ENCODE data around the gene ZC3H4.

ZC3H4 gene

DNA sequence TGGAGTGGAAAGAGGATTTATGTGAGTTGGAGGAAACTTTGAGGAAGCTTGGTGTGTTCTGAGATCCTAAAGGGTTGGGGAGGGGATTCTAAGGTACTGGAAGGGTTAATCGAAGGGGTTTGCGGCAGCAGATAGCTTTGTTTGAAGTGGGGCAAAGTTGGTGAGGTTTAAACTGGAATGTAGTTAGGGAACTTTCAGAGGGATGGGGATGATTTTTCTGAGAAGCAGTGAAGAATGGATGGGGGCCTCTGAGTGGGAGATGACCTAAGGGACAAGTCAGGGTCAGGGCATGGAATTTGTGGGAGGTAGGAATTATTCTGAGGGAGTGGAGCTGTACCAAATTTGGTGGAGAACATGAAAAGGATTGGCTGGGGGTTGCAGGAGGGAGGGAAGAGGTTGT, 21.0 kb upstream of the ZC3H4 start:
- no peak for DNase-seq (ENCODE audit: low read depth in 2 of 2, low spot score in 1 of 2)

DNA sequence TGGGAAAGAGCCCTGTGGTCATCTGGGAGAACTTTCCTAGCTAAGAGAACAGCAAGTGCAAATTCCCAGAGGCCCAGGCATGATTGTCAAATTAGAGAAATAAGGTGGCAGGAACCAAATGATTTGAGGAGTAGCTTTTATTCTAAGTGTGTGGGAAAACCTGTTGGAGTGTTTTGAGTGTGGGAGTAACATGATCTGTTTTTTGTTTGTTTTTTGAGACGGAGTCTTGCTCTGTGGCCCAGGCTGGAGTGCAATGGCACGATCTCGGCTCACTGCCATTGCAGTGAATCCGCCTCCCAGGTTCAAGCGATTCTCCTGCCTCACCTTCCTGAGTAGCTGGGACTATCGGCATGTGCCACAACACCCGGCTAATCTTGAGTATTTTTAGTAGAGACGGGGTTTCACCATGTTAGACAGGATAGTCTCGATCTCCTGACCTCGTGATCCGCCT, 19.5 kb upstream of the ZC3H4 start:
- DNase-seq (ENCODE audit: low read depth in 2 of 2, low spot score in 1 of 2): no peak

DNA sequence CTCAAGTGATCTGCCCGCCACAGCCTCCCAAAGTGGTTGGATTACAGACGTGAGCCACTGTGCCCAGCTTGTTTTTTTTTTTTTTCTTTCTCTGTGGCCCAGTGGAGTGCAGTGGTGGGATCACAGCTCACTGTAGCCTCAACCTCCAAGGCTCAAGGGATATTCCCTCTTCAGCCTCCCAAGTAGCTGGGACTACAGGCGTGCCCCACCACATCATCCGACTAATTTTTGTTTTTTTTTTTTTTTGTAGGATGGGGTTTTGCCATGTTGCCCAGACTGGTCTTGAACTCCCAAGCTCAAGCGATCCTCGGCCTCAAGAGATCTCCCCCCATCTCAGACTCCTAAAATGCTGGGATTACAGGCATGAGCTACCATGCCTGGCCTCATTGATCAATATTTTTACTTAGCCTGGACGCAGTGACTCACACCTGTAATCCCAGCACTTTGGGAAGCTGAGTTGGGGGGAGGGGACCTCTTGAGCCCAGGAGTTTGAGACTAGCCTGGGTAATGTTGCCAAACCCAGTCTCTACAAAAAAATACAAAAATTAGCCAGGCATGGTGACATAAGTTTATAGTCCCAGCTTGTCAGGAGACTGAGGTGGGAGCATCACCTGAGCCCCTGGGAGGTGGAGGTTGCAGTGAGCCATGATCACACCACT, 18.7 kb upstream of the ZC3H4 start:
- DNase-seq (ENCODE audit: low read depth in 2 of 2, low spot score in 1 of 2): no peak

DNA sequence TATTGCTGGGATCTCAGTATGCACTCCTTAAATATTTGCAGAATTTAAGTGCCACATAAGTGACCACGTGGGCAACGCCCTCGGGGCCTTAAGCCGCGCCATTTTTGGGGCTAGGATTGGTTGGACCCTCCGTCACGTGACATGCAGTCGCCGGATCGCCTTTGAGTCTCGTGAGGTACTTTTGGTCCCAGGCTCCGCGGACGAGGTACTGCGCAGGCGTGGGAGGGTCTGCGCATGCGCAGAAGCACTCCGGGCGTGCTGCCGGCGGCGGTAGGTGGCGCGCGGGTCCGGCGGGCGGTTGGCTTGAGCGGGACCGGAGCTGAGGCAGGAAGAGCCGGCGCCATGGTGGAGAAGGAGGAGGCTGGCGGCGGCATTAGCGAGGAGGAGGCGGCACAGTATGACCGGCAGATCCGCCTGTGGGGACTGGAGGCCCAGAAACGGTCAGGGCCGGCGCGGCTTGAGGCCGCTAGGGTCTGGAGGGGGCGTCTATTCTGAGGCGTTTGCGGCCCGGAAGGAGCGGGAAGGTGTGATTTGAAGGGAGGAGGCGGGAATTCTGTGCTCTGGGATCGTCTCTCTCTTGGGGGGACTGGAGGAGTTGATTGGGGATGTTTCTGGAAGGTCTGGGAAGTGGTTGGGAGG, 17.1 kb upstream of the ZC3H4 start, which contains the start of gene SAE1:
Gene SAE1, plus strand, starts transcription at position 247 of the 639 bp plus-strand sequence. Its CDS starts 96 bp downstream, at position 343.
- DNase-seq (ENCODE audit: low read depth in 2 of 2, low spot score in 1 of 2): peak; percentile 81 to 82

DNA sequence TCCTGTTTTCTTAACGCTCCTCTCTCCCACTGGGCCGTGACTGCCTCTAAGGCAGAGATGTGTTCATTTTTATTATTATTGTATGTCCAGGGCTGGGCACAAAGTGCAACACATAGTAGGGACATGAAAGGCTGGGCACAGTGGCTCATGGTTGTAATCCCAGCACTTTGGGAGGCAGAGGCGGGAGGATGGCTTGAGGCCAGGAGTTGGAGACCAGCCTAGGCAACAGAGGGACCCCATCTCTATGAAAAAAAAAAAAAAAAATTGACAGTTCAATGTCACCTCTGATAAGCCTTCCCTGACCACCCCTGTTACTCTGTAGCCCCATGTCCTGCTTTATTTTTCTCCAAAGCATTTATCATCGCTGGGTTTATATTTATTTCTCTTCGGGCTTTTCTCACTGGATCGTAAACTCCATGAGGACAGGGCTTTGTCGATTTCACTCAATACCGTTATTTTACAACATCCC, 16.6 kb upstream of the ZC3H4 start:
- no peak for DNase-seq (ENCODE audit: low read depth in 2 of 2, low spot score in 1 of 2)

DNA sequence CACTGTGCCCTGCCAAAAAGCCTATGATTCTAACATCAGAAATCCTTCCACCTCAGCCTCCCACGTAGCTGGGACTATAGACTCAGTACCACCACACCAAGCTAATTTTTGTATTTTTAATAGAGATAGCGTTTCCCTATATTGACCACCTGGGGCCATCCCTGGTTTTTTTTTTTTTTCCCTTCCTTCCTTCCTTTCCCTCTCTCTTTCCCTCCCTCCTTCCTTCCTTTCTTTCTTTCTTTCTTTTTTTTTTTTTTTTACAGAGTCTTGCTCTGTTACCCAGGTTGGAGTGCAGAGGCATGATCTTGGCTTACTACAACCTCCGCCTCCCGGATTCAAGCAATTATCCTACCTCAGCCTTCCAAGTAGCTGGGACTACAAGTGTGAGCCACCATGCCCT, 16.0 kb upstream of the ZC3H4 start:
- DNase-seq (ENCODE audit: low read depth in 2 of 2, low spot score in 1 of 2): no peak

DNA sequence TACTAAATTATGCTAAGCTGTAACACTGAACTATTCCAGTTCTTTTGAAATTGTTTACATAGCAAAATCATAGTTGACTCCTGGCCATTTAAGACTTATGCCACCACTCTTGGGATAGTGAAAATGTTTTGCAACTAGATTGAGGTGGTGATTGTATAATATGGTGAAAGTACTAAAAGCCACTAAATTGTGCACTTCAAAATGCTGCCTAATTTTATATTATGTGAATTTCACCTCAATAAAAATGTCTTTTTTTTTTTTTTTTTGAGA, 12.0 kb upstream of the ZC3H4 start:
- DNase-seq (ENCODE audit: low read depth in 2 of 2, low spot score in 1 of 2): no peak

DNA sequence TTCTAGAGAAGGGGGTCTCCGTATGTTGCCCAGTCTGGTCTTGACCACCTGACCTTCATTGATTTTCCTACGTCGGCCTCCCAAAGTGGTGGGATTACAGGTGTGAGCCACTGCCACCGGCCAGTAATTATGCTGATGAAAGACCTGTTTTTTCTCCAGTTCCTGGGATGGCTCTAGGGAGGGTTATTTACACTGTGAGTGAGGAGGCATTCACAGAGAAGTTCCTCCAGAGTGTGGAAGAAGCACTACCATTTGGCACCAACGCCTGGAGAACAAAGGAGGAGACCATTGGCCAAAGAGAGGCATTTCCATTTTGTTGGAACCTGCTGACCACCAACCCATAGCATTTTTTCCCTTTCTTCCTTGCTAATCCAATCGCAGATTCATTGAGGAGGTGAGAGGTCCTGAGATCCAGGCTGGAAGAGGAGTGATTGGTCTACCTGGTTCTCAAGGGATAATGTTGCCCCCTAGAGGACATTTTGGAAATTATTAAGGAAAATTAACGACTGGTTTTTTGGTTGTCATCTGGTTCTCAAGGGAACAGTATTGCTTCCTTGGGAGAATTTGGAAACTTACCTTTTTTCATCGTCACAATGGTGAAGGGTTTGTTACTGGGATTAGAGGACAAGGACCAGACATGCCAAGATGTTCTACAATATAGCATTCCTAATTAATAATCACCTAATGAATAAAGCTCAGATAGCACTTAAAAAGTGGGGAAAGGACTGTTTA, 11.5 kb upstream of the ZC3H4 start:
- DNase-seq (ENCODE audit: low read depth in 2 of 2, low spot score in 1 of 2): no peak

DNA sequence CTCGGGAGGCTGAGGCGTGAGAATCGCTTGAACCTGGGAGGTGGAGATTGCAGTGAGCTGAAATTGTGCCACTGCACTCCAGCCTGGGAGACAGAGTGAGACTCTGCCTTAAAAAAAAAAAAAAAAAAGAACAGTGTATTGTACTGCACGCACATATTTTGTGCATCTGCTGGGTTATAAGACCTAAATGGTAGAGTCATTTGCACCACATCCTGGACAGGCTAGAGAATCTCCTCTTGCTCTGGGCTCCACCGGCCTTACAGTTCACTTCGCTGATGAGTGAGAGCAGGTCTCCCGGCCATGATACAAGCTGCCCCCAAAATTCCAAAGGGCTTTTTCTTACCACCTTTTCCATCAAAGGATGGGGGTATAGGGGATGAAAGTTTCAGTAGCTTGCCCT, 9.8 kb upstream of the ZC3H4 start:
- DNase-seq (ENCODE audit: low read depth in 2 of 2, low spot score in 1 of 2): no peak

DNA sequence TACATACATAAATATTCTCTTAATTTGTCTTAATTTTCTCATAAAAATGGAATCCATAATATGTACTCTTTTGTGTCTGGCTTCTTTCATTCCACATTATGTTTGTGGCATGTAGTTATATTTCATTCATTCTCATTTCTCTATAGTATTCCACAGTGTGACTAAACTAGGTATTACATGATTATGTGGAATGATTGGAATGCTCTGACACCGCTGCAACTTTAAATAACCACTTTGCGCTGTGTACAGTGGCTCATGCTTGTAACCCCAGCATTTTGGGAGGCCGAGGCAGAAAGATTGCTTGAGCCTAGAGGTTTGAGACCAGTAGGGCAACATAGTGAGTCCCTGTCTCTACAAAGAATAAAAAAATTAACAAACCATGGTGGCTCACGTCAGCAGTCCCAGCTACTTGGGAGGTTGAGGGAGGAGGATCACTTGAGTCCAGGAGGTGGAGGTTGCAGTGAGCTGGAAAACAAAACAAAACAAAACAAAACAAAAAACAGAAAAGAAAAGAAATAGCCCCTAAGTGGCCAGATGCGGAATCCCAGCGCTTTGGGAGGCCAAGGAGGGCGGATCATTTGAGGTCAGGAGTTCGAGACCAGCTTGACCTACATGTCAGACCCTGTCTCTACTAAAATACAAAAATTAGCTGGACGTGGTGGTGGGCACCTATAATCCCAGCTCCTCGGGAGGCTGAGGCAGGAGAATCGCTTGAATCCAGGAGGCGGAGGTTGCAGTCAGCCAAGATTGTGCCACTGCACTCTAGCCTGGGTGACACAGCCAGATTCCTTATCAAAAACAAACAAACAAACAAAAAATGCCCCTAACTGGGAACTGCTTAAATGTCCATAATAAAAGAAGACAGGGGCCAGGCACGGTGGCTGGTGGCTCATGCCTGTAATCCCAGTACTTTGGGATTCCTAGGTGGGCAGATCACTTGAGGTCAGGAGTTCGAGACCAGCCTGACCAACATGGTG, 9.1 kb upstream of the ZC3H4 start:
- no peak for DNase-seq (ENCODE audit: low read depth in 2 of 2, low spot score in 1 of 2)

DNA sequence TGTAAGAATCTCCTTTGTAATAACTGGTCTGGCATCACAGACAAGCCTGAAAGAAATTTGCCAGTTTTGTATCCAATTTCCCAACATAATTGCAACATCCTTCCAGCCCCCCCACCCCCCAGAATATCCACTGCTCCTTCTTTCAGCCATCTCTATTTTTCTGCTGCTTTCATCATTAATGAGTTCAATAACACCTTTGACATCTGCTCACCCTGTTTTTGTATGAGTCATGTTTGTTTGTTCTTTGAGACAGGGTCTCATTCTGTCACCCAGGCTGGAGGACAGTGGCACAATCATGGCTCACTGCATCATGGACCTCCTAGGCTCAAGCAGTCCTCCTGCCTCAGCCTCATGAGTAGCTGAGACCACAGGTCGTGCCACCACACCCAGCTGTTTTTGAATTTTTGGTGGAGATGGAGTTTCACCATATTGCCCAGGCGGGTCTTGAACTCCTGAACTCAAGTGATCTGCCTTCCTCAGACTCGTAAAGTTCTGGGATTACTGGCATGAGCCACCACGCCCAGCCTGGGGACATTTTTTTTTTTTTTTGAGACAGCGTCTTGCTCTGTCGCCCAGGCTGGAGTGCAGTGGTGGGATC, 7.0 kb upstream of the ZC3H4 start:
- DNase-seq (ENCODE audit: low read depth in 2 of 2, low spot score in 1 of 2): no peak

DNA sequence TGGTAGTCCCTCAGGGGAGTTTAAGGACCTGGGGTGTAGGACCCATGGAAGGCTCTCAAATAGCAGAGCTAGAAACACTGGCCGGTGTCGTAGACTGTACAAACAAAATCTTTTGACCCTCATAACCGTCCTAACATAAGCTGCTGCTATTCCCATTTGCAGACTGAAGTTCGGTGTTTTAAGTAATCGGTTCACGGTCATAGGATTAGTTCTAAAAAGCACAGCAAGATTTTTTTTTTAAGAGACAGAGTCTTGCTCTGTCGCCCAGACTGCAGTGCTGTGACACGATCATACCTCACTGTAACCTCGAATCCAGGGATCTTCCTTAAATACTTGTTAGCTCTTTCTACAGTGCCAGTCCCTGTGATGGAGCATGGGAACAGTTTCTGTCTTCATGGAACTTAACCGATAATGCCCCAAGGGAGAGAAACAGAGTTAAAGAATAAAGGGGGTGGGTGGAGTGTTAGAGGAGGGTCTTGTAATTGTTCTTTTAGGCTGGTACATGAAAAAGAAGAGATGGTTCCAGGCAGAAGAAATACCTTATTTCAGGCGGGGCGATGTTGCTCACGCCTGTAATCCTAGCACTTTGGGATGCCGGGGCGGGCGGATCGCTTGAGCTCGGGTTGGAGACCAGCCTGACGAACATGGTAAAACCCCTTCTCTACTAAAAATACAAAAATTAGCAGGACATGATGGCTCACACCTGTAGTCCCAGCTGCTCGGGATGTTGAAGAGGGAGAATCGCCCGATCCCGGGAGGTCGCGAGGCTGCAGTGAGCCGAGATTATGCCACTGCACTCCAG, 475 bp upstream of the ZC3H4 start:
- no peak for DNase-seq (ENCODE audit: low read depth in 2 of 2, low spot score in 1 of 2)

DNA sequence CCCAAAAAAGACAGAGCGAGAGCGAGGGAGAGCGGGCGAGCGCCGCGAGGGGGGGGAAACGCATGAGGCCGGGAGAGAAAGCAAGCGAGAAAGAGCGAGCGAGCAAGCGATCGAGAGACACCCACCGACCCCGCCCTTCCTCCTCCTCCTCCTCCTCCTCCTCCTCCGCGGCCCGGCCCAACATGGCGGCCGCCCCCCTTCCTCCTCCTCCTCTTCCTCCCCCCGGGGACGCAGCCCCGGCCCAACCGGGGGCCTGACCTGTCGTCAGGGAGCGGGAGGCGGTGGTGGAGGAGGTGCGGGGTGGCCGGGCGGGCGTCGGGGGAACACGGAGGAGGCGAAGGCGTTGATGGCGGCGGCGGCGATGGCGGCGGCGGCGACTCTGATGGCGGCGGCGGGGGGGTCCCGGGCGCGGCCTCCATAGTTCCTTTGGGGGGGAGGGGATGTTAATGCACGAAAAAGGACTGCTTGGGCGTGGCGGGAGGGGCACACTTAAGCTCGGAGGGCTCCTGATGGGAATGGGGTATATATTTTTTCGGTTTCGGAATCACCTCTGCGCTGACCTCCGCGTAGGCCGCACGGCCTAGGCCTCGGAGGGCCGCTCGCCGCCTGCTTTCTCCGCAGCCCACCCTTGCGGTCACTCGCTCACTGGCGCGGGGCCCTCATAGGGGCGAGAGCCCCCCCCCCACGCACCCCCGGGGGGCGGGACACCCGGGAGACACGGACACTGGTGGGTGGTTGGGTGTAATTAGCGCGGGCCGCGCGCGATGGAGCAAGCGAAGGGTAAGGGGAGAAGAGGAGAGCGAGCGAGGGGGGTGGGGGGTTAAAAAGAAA, 1.2 kb downstream of the ZC3H4 start:
- peak; percentile 78 to 84 for DNase-seq (ENCODE audit: low read depth in 2 of 2, low spot score in 1 of 2)

DNA sequence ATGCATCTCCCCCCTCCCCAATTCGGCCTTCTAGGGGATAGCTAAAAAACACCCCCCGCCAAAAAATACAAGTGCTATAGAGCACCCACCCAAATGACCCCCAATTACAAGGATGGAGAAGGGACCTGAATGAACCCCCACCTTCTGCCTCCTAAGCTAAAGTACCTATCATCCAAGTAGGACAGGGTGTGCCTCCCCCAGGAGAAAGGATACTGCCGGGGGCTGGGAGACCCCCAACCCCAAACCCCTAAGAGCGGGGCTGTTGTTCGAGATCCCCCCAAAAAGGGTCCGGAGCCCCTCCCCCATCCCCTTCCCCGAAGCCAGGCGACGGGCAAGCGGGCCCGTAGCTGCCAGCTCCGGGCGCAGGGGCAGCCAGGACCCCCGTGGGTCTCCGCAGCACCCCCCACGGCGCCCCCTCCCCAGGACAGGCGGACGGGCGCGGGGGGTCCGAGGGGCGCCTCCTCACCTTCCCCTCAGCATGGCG, 1.9 kb downstream of the ZC3H4 start:
- DNase-seq (ENCODE audit: low read depth in 2 of 2, low spot score in 1 of 2): no peak

DNA sequence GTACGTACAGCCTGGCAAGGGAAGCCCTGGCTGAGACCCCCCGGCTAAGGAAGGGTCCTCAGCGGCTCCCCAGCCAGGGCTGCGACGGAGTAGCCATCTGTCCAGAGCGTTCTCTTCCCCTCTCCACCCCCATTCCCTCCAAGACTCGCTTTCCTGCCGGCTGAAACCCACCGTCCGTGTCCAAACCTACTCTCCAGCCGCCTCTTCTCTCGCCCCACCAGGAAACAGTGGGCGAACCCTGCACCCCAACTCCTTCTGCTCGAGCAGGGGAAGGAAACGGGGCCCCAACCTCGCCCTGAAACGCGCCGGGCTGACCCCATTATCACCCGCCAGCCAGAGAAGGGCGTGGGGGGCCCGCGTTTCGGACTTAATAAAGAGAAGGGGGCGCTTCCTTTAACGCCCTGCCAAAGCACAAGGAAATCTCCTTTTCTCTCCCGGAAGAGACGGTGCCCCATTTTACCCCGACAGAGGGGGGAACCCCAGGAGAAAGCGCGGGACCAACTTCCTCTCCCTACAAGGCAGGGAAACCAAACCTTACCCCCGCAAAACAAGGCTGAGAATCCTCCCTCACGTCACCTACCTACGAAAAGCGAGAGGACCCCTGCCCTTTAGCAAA, 2.5 kb downstream of the ZC3H4 start:
- no peak for DNase-seq (ENCODE audit: low read depth in 2 of 2, low spot score in 1 of 2)

DNA sequence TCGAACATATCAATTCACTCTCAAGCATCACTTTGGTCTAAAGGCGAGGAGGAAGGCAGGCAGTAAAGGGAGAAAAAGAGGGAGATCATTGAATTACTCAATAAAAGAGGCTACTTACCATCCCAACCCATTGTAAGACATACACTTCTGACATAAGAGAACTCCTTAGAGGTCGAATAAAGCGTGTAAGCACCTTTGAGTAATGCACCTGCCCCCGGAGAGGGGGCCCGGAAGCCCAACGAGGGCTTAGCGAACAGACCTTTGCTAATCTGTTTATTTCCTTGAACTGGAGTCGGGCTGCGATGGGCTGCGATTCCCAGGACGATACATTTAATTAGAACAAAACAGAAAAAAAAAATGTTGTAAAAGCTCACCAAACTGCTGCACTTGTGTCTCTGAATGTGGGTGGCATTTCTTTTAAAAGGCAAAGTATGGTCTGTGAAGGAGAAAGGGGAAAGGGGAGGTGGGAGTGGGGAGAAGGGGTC, 3.0 kb downstream of the ZC3H4 start:
- DNase-seq (ENCODE audit: low read depth in 2 of 2, low spot score in 1 of 2): no peak

DNA sequence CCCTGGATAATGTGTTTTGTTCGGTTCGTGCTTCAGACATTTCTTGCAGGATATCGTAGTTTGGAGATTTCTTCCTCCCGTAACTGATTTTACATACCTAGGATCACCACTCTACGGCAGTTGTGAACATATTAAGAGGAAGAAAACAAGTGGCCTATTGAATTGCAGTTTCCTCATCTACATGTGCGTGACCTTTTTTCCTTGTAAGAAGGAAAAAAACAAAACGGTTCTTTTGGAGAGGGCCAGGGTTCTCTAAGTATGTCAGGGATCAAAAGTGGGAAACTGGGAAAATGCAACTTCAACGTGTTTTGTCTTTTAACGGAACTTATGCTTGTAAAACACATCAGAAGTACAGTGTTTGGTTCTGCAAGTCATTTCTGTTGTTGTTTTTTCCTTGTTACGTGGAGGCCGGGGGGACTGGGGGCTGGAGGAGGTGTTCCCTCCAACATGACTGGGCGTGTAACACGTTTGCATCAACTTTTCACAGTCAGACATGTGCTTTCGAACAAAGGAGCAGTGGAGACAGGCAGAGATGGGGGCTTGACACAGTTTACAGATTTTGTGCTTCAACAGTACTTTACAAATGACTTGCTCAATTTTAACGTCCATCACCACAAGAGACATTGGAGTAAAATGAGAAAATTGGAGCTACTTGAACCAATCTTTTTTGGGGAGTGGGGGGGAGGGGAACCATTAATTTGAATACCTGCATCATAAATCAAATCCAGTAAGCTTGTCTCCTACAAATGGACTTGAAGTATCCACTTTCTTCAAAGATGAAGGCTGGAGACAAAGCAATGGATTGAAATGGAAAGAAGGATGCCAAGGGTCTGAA, 3.8 kb downstream of the ZC3H4 start:
- DNase-seq (ENCODE audit: low read depth in 2 of 2, low spot score in 1 of 2): no peak

DNA sequence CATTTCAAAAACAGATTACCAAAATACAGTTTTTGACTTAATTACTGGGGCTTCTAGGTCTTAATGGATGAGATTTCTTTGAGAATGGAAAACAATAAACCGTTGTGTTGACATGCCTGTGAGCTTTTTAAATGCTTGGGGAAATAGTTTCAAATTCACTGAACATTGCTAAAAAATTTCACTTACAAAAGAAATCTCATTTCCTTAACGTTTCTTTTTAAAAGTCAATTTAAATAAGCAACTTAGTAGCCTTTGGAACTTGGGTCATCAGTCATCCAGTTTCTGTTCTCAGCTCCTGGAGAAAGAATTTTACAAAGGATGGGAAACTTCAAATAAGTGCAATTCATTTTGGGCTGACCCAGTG, 4.4 kb downstream of the ZC3H4 start:
- no peak for DNase-seq (ENCODE audit: low read depth in 2 of 2, low spot score in 1 of 2)
